ENCODE results near the gene DNM3. TPM values are rescaled to one million over a fixed set of nuclear protein-coding genes. Genes with fewer than 3 reads are reported as not detected.

DNM3 gene
- total RNA-seq, 1 experiment from 2014 or later: 2.7 TPM

DNA sequence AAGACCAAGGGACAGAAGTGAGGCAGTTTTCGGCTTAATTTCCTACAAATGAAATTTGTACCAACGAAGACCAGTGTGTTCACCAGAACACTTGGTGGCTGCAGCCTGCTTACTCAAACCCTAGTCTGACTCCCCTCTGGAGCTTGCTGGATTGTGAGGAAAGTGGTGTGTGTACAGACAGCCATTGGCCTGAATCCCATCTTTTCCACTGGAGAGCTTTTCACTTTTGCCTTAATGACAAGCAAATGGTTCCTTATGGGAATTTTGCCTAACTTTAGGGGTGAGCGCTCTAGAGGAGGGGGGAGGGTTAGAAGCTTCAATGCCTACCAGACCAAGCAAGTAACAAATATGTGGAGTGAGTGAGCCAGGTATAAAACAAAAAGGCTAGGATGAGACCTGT, 42.5 kb upstream of the DNM3 start:
- no peak overlapping the region for H3K27ac ChIP-seq (ENCODE audit: insufficient read length, low read depth, low read length)
- Mint-ChIP-seq H3K36me3 (ENCODE audit: insufficient read depth in 1 of 3, low read depth in 3 of 3) (peaks cover 13 to 43% (median 29%) of the 10 kb centered on the region in 3 experiments; a peak in 6 of 7 replicates), H3K27ac (peak overlapping the region in 1 of 3 experiments; percentile 39; a peak in 2 of 7 replicates)

More for the DNA sequence above, 42.5 kb upstream of the DNM3 start:
- H3K9me3 ChIP-seq (ENCODE audit: control insufficient read depth, low read depth, low read length): no peaks in the 10 kb centered on the region
- H2AK5ac ChIP-seq (ENCODE audit: insufficient read length, low read length): no peak overlapping the region
- H3K79me1 ChIP-seq (ENCODE audit: insufficient read depth, low read depth, low read length, poor library complexity, severe bottlenecking): no peaks in the 10 kb centered on the region
- H4K20me1 ChIP-seq (ENCODE audit: control insufficient read depth, insufficient read depth, insufficient read length): no peaks in the 10 kb centered on the region
- H3K4ac ChIP-seq (ENCODE audit: low read depth, low read length): no peak overlapping the region
- H3K18ac ChIP-seq (ENCODE audit: insufficient read length, low read depth, low read length): no peak overlapping the region
- no peak for DNase-seq
- H2BK120ac ChIP-seq (ENCODE audit: low read depth, low read length, poor library complexity, severe bottlenecking): no peak overlapping the region
- no peak overlapping the region for H4K91ac ChIP-seq (ENCODE audit: insufficient read length, low read depth, low read length)
- H3K14ac ChIP-seq (ENCODE audit: insufficient read depth, low read length): no peak overlapping the region
- H3K56ac ChIP-seq (ENCODE audit: insufficient read length, low read depth, low read length): no peak overlapping the region
- no peak overlapping the region for H2BK20ac ChIP-seq (ENCODE audit: low read depth, low read length, poor library complexity, severe bottlenecking)
- no peak overlapping the region for H3K4me3 Mint-ChIP-seq
- H2BK12ac ChIP-seq (ENCODE audit: insufficient read length, low read depth, low read length): no peak overlapping the region
- no peak overlapping the region for H2BK5ac ChIP-seq (ENCODE audit: insufficient read length, low read length)
- no peaks in the 10 kb centered on the region for H3K79me2 ChIP-seq (ENCODE audit: insufficient read depth, low read length)
- H2BK15ac ChIP-seq (ENCODE audit: low read depth, low read length): no peak overlapping the region
- no peak overlapping the region for H3T11ph ChIP-seq (ENCODE audit: low read length)
- H4K5ac ChIP-seq (ENCODE audit: insufficient read length, low read depth, low read length): no peak overlapping the region
- no peak overlapping the region for H2AFZ ChIP-seq (ENCODE audit: low read length)
- TF ChIP-seq CTCF (conservative IDR thresholded peaks at IDR 0.05): no peak
- no peak overlapping the region for H3K4me2 ChIP-seq (ENCODE audit: insufficient read depth, insufficient read length, low read length)
- H3K4me1 ChIP-seq (ENCODE audit: insufficient read depth, low read length): 0 out of 2 replicates have a peak, but pooled peaks cover 2% of the 10 kb centered on the region
- no peak overlapping the region for H4K8ac ChIP-seq (replicated peaks; ENCODE audit: insufficient read length, low read depth, low read length)
- H3K23ac ChIP-seq (ENCODE audit: insufficient read length, low read depth, low read length): no peak overlapping the region
- no peaks in the 10 kb centered on the region for H3K27me3 Mint-ChIP-seq (ENCODE audit: low read depth)
- H3K4me1 Mint-ChIP-seq: peaks cover 18 to 26% of the 10 kb centered on the region in 2 experiments
- no CpG with 5 or more reads among the region's 3 CpGs for WGBS (ENCODE audit: extremely low coverage, insufficient read length, low lambda C conversion rate)
- H3K9ac ChIP-seq (ENCODE audit: extremely low read depth, insufficient read length, low read length): no peak overlapping the region
- no peaks in the 10 kb centered on the region for H3K23me2 ChIP-seq (ENCODE audit: insufficient read length, low read depth, low read length, poor library complexity, severe bottlenecking)
- H3K27me3 ChIP-seq (ENCODE audit: insufficient read depth, low read length): no peaks in the 10 kb centered on the region
- H3K9me3 Mint-ChIP-seq: no peaks in the 10 kb centered on the region
